H9 (cell line): Measurements from ENCODE around the gene FAM204A. TPM values are rescaled to one million over a fixed set of nuclear protein-coding genes. Genes with fewer than 3 reads are reported as not detected.

Source experiments
- DNase-seq: peaks from one replicate; pipeline ENCODE4 v3.0.0-alpha.2; 2017
- H2AFZ ChIP-seq: one replicate; pipeline ENCODE4 v1.6.1; 2013; ENCODE audit warnings: mild to moderate bottlenecking, low read length, control low read depth, moderate library complexity
- H2AK5ac ChIP-seq: 2 replicates; pipeline ENCODE4 v1.6.1; 2013; ENCODE audit warnings: low read length, control low read depth, mixed read lengths; ENCODE audit not compliant: insufficient read length
- H2BK120ac ChIP-seq: one replicate; pipeline ENCODE4 v1.6.1; 2013; ENCODE audit warnings: low read depth, mild to moderate bottlenecking, low read length, control low read depth, inconsistent platforms; ENCODE audit not compliant: poor library complexity, severe bottlenecking
- H2BK12ac ChIP-seq: 2 replicates; pipeline ENCODE4 v1.6.1; 2013; ENCODE audit warnings: low read length, control low read depth, mixed read lengths, low read depth; ENCODE audit not compliant: insufficient read length
- H2BK15ac ChIP-seq: 2 replicates; pipeline ENCODE4 v1.6.1; 2013; ENCODE audit warnings: low read depth, low read length, control low read depth
- H2BK20ac ChIP-seq: one replicate; pipeline ENCODE4 v1.6.1; 2013; ENCODE audit warnings: low read depth, mild to moderate bottlenecking, low read length, control low read depth, inconsistent platforms; ENCODE audit not compliant: poor library complexity, severe bottlenecking
- H2BK5ac ChIP-seq: 2 replicates; pipeline ENCODE4 v1.6.1; 2013; ENCODE audit warnings: low read length, control low read depth, mixed read lengths; ENCODE audit not compliant: insufficient read length
- H3K14ac ChIP-seq: 2 replicates; pipeline ENCODE4 v1.6.1; 2013; ENCODE audit warnings: low read length, control low read depth; ENCODE audit not compliant: insufficient read depth
- H3K18ac ChIP-seq: 2 replicates; pipeline ENCODE4 v1.6.1; 2013; ENCODE audit warnings: low read depth, mild to moderate bottlenecking, mixed read lengths, low read length, control low read depth; ENCODE audit not compliant: insufficient read length
- H3K23ac ChIP-seq: 2 replicates; pipeline ENCODE4 v1.6.1; 2013; ENCODE audit warnings: low read length, control low read depth, mixed read lengths, low read depth; ENCODE audit not compliant: insufficient read length
- H3K23me2 ChIP-seq: 2 replicates; pipeline ENCODE4 v1.6.1; 2013; ENCODE audit warnings: low read depth, mild to moderate bottlenecking, mixed read lengths, low read length, control low read depth; ENCODE audit not compliant: insufficient read length, poor library complexity, severe bottlenecking
- H3K27ac ChIP-seq: 2 replicates; pipeline ENCODE4 v1.5.1; 2013; ENCODE audit warnings: low read length, control low read depth, mixed read lengths, low read depth; ENCODE audit not compliant: insufficient read length
- H3K27me3 ChIP-seq: 2 replicates; pipeline ENCODE4 v1.6.1; 2013; ENCODE audit warnings: low read length, control low read depth, inconsistent platforms; ENCODE audit not compliant: insufficient read depth
- H3K4ac ChIP-seq: 2 replicates; pipeline ENCODE4 v1.6.1; 2013; ENCODE audit warnings: low read depth, mild to moderate bottlenecking, control low read depth, inconsistent platforms, low read length, moderate library complexity
- H3K4me1 ChIP-seq: 2 replicates; pipeline ENCODE4 v1.6.1; 2013; ENCODE audit warnings: low read length, control low read depth, inconsistent platforms; ENCODE audit not compliant: insufficient read depth
- H3K4me2 ChIP-seq: 2 replicates; pipeline ENCODE4 v1.6.1; 2013; ENCODE audit warnings: low read length, control low read depth, mixed read lengths; ENCODE audit not compliant: insufficient read length, insufficient read depth
- H3K56ac ChIP-seq: 2 replicates; pipeline ENCODE4 v1.6.1; 2013; ENCODE audit warnings: low read depth, mild to moderate bottlenecking, mixed read lengths, low read length, control low read depth; ENCODE audit not compliant: insufficient read length
- H3K79me1 ChIP-seq: 2 replicates; pipeline ENCODE4 v1.6.1; 2013; ENCODE audit warnings: low read depth, mild to moderate bottlenecking, moderate library complexity, low read length, control low read depth, inconsistent platforms; ENCODE audit not compliant: insufficient read depth, poor library complexity, severe bottlenecking
- H3K79me2 ChIP-seq: 2 replicates; pipeline ENCODE4 v1.6.1; 2013; ENCODE audit warnings: low read length, control low read depth, inconsistent platforms; ENCODE audit not compliant: insufficient read depth
- H3K9ac ChIP-seq: 2 replicates; pipeline ENCODE4 v1.6.1; 2013; ENCODE audit warnings: low read length, control low read depth, mixed read lengths; ENCODE audit not compliant: insufficient read length; ENCODE audit errors: extremely low read depth
- H3K9me3 ChIP-seq: one replicate; pipeline ENCODE4 v1.6.1; 2013; ENCODE audit warnings: low read depth, low read length, inconsistent platforms; ENCODE audit not compliant: control insufficient read depth
- H3T11ph ChIP-seq: one replicate; pipeline ENCODE4 v1.6.1; 2013; ENCODE audit warnings: mild to moderate bottlenecking, low read length, control low read depth, inconsistent platforms
- H4K20me1 ChIP-seq: one replicate; pipeline ENCODE4 v1.6.1; 2013; ENCODE audit not compliant: control insufficient read depth, insufficient read length, insufficient read depth
- H4K5ac ChIP-seq: 2 replicates; pipeline ENCODE4 v1.6.1; 2013; ENCODE audit warnings: low read depth, mild to moderate bottlenecking, mixed read lengths, low read length, control low read depth; ENCODE audit not compliant: insufficient read length
- H4K8ac ChIP-seq: replicated peaks from 2 replicates; pipeline ENCODE4 v1.6.1; 2013; ENCODE audit warnings: low read length, control low read depth, mixed read lengths, low read depth; ENCODE audit not compliant: insufficient read length
- H4K91ac ChIP-seq: 2 replicates; pipeline ENCODE4 v1.6.1; 2013; ENCODE audit warnings: low read depth, mild to moderate bottlenecking, moderate library complexity, mixed read lengths, low read length, control low read depth; ENCODE audit not compliant: insufficient read length
- H3K27ac Mint-ChIP-seq, 3 experiments: 2 replicates in 2 of 3; 3 replicates in 1 of 3; pipeline ENCODE4 v1.8.0; 2020 to 2021; ENCODE audit warnings: mixed read lengths in 3 of 3, mild to moderate bottlenecking in 1 of 3, moderate library complexity in 1 of 3
- H3K27me3 Mint-ChIP-seq: 2 replicates; pipeline ENCODE4 v1.8.0; 2021; ENCODE audit warnings: low read depth, mild to moderate bottlenecking, moderate library complexity, mixed read lengths
- H3K36me3 Mint-ChIP-seq, 3 experiments: 2 replicates in 2 of 3; 3 replicates in 1 of 3; pipeline ENCODE4 v1.8.0; 2020 to 2021; ENCODE audit warnings: low read depth in 3 of 3, mixed read lengths in 3 of 3; ENCODE audit not compliant: insufficient read depth in 1 of 3
- H3K4me1 Mint-ChIP-seq, 2 experiments: 2 replicates each; pipeline ENCODE4 v1.8.0; 2020; ENCODE audit warnings: mixed read lengths in 2 of 2
- H3K4me3 Mint-ChIP-seq, 2 experiments: 2 replicates in 1 of 2; 3 replicates in 1 of 2; pipeline ENCODE4 v1.8.0; 2020 to 2021; ENCODE audit warnings: mild to moderate bottlenecking in 2 of 2, mixed read lengths in 2 of 2, moderate library complexity in 1 of 2
- H3K9me3 Mint-ChIP-seq, 2 experiments: 2 replicates in 1 of 2; 3 replicates in 1 of 2; pipeline ENCODE4 v1.8.0; 2020; ENCODE audit warnings: mild to moderate bottlenecking in 2 of 2, mixed read lengths in 2 of 2, moderate library complexity in 1 of 2
- WGBS: extraction: QIAGEN DNeasy Blood & Tissue Kit; methylation state at CpG from one replicate; pipeline ENCODE4 v1.1.7; 2013; ENCODE audit warnings: missing lambda C conversion rate, low lambda C conversion rate, mixed read lengths; ENCODE audit not compliant: insufficient read length; ENCODE audit errors: extremely low coverage; 5-methylcytosine and 5-hydroxymethylcytosine counted together
- total RNA-seq: library from RNA; stranded (reverse); gene quantifications from 2 replicates; pipeline ENCODE4 v1.2.1, GENCODE V29; 2021
- TF ChIP-seq, protein P1 (sequence below): fragments of 200-600 bp; sonication (generic); conservative IDR thresholded peaks from 3 replicates; pipeline ENCODE4 v1.8.0; 2021; ENCODE audit warnings: antibody characterized with exemption, mild to moderate bottlenecking

Gene FAM204A
- total RNA-seq, 1 experiment from 2014 or later: 42.5 TPM

GRCh38 chr10:118256825-118257570 is 85.1 kb downstream of the FAM204A start:
- H3K36me3 Mint-ChIP-seq: no peaks in the 10 kb centered on the region
- H2AK5ac ChIP-seq: no peak overlapping the region
- no peaks in the 10 kb centered on the region for H4K20me1 ChIP-seq
- no peak overlapping the region for H2BK12ac ChIP-seq
- no peak overlapping the region for H2BK20ac ChIP-seq
- DNase-seq: no peak
- no peaks in the 10 kb centered on the region for H3K79me2 ChIP-seq
- no peak overlapping the region for H2BK5ac ChIP-seq
- no peak overlapping the region for H3K27ac Mint-ChIP-seq
- no peaks in the 10 kb centered on the region for H3K79me1 ChIP-seq
- no peak overlapping the region for H3K4me3 Mint-ChIP-seq
- H2BK120ac ChIP-seq: no peak overlapping the region
- TF ChIP-seq, protein P1, sequence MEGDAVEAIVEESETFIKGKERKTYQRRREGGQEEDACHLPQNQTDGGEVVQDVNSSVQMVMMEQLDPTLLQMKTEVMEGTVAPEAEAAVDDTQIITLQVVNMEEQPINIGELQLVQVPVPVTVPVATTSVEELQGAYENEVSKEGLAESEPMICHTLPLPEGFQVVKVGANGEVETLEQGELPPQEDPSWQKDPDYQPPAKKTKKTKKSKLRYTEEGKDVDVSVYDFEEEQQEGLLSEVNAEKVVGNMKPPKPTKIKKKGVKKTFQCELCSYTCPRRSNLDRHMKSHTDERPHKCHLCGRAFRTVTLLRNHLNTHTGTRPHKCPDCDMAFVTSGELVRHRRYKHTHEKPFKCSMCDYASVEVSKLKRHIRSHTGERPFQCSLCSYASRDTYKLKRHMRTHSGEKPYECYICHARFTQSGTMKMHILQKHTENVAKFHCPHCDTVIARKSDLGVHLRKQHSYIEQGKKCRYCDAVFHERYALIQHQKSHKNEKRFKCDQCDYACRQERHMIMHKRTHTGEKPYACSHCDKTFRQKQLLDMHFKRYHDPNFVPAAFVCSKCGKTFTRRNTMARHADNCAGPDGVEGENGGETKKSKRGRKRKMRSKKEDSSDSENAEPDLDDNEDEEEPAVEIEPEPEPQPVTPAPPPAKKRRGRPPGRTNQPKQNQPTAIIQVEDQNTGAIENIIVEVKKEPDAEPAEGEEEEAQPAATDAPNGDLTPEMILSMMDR: no peak
- no peak overlapping the region for H3K56ac ChIP-seq
- no peak overlapping the region for H4K5ac ChIP-seq
- H3K4me1 Mint-ChIP-seq: peaks cover 21 to 23% of the 10 kb centered on the region in 2 experiments
- no peak overlapping the region for H4K8ac ChIP-seq
- no peak overlapping the region for H3K4me2 ChIP-seq
- no peak overlapping the region for H3K4ac ChIP-seq
- H2BK15ac ChIP-seq: no peak overlapping the region
- no peak overlapping the region for H3K14ac ChIP-seq
- no peak overlapping the region for H3K9ac ChIP-seq
- no peak overlapping the region for H3T11ph ChIP-seq
- H3K27me3 ChIP-seq: peaks cover 8% of the 10 kb centered on the region; the same call in 1 of the 2 replicates
- no CpG with 5 or more reads among the region's 7 CpGs for WGBS
- H3K27me3 Mint-ChIP-seq: peaks cover 65% of the 10 kb centered on the region
- no peak overlapping the region for H2AFZ ChIP-seq
- H4K91ac ChIP-seq: no peak overlapping the region
- no peak overlapping the region for H3K27ac ChIP-seq
- H3K23ac ChIP-seq: no peak overlapping the region
- H3K18ac ChIP-seq: no peak overlapping the region
- no peaks in the 10 kb centered on the region; a peak in 1 of 5 replicates for H3K9me3 Mint-ChIP-seq
- H3K9me3 ChIP-seq: no peaks in the 10 kb centered on the region
- H3K23me2 ChIP-seq: no peaks in the 10 kb centered on the region
- H3K4me1 ChIP-seq: no peaks in the 10 kb centered on the region
